ENCODE results near the gene NME7.
A peak's percentile ranks its signal among the peaks of the same experiment; 100 is the strongest.

NME7 gene

DNA sequence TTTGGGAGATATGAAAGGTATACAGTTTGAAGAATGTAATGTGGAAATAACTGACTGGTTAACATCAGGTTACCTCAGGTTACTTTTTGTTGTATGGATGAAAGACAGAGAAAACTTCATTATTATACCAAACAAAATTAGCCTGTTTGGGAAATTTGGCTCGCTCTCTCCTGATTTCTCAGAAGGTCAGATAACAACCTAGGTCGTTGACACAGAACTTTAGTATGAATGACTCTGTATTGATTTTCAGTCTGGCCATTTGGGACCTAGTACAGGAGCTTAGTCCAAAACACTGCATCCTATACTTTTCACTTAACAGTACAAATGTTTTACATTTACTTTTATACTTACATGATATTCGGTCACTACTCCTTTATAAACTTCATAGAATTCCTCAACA, 132.8 kb downstream of the NME7 start:
- TF ChIP-seq, protein P1, sequence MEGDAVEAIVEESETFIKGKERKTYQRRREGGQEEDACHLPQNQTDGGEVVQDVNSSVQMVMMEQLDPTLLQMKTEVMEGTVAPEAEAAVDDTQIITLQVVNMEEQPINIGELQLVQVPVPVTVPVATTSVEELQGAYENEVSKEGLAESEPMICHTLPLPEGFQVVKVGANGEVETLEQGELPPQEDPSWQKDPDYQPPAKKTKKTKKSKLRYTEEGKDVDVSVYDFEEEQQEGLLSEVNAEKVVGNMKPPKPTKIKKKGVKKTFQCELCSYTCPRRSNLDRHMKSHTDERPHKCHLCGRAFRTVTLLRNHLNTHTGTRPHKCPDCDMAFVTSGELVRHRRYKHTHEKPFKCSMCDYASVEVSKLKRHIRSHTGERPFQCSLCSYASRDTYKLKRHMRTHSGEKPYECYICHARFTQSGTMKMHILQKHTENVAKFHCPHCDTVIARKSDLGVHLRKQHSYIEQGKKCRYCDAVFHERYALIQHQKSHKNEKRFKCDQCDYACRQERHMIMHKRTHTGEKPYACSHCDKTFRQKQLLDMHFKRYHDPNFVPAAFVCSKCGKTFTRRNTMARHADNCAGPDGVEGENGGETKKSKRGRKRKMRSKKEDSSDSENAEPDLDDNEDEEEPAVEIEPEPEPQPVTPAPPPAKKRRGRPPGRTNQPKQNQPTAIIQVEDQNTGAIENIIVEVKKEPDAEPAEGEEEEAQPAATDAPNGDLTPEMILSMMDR (conservative IDR thresholded peaks at IDR 0.05; ENCODE audit: low read length) = no peak
- DNase-seq (ENCODE audit: low read depth) = no peak
- H3K4me3 ChIP-seq (ENCODE audit: low read length) = no peak overlapping the region

DNA sequence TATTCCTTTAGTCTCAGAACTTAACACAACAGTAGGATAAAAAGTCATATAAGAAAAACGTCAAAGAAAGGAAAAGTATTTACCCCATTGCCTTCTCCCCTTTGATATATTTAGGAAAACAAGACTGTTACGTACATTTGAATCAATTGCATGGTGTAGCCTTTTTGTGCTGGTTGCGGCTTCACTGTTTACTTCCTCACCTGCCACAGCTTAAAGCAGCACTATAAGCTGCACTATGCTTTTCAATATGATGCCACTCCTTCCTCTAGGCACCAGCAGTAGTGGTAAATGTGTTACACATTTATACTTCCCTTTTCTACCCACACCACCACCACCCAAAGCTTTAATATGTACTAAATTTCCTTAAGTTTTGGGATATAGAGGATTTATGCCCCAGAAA, 150.0 kb downstream of the NME7 start:
- DNase-seq (ENCODE audit: low read depth) = no peak
- no peak overlapping the region for H3K4me3 ChIP-seq (ENCODE audit: low read length)
- TF ChIP-seq, protein P1 (conservative IDR thresholded peaks at IDR 0.05; ENCODE audit: low read length) = no peak

DNA sequence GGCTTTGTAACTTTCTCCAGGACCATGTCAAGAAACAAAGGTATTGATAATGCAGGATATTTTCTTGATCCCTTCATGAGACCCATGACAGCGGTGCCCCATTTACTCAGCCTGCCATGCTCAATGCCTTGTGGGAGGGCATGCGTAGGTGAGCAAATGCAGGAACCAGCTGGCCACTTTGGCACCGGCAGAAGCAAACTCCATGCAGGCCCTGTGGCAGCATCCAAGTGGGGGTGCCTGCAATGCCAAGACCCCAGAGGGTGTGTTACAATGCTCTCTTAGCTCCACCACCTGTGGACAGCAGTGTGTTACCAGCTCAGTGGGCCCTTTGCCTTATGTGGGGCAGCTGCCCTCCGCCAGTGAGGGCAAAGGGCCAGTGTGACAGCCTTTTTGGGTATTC, 153.0 kb downstream of the NME7 start:
- TF ChIP-seq, protein P1 (conservative IDR thresholded peaks at IDR 0.05; ENCODE audit: low read length) = no peak
- DNase-seq (ENCODE audit: low read depth) = no peak
- no peak overlapping the region for H3K4me3 ChIP-seq (ENCODE audit: low read length)

DNA sequence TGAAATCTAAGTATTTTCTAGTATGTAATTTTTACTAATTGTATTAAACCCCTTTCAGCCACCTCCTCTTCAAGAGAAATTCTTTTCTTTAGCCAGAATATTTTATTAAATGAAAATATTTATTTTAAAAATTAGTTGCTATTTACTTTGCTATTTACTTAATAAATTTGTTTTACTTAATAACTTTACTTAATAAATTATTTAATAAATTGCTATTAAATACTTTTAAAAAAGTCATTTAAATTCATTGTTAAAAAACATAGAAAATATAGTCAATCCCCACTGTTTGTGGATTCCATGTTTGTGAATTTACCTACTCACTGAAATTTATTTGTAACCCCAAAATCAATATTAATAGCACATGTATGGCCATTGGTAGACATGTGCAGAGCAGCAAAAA, 155.5 kb downstream of the NME7 start:
- TF ChIP-seq, protein P1 (conservative IDR thresholded peaks at IDR 0.05; ENCODE audit: low read length) = no peak
- DNase-seq (ENCODE audit: low read depth) = no peak
- H3K4me3 ChIP-seq (ENCODE audit: low read length) = no peak overlapping the region

DNA sequence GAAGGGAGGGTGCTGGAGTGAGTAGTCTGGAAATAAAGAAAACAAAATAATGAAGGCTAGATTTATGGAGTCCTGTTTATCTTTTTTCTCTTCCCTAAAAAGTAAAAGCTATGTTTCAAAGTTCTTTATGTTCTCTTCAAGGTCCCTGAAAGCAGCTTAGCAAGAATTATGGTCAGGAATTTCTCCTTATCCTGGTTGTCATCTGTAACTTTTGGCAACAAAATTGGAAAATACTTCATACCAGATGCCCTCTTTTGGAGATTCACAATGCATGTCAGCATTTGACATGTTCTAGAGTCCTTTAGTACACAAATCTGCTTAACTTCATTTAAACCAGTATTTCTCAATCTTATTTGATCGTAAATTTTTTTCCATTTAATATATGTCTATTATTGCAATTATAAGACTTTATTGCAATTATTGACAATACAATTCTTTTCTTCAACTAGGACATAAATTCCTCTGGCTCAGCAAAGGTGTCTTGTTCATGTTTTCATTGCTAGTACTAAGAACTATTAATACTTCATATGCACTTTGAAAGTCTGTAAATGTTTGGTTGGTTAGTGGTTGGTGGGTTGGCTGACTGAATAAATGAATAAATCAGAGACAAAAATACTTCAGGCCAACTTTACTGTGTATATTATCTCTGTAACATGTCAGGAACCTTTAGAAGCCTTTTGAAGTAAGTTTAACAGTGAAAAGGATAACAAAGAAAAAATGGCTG, 159.6 kb downstream of the NME7 start:
- H3K4me3 ChIP-seq (ENCODE audit: low read length) = no peak overlapping the region
- peak; percentile 62 for DNase-seq (ENCODE audit: low read depth)
- TF ChIP-seq, protein P1 (conservative IDR thresholded peaks at IDR 0.05; ENCODE audit: low read length) = no peak

DNA sequence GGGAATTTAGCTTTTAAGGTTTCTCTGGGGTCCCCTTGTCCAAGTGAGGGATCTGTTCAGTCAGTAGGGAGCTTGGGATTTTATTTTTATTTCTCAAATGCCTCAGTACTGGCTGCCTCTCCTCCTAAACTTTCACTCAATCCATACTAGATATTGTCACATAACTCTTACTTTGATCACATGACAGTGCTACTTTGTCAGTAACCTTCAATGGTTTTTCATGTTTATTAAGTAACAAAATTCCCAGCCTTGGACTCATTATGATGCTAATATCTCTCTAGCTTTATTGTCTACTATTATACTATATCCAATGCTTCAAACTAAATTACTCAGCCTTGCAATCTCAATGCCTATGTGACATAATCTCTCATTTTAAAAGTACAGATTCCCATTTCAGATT, 163.4 kb downstream of the NME7 start:
- H3K4me3 ChIP-seq (ENCODE audit: low read length) = no peak overlapping the region
- TF ChIP-seq, protein P1 (conservative IDR thresholded peaks at IDR 0.05; ENCODE audit: low read length) = no peak
- no peak for DNase-seq (ENCODE audit: low read depth)
